Measurements from ENCODE around the gene NPHS1.

NPHS1 gene

GRCh38 chr19:35888398-35888797, 36.1 kb upstream of the NPHS1 start:
- no peak for DNase-seq
- Histone ChIP-seq H3K9me3 (ENCODE audit: severe bottlenecking) (no peaks in the 10 kb centered on the region), H3K27me3 (ENCODE audit: insufficient read depth, low read depth, severe bottlenecking) (no peaks in the 10 kb centered on the region), H3K4me3 (ENCODE audit: low read depth, low read length) (no peak overlapping the region), H3K27ac (no peak overlapping the region), H3K36me3 (peaks cover 52% of the 10 kb centered on the region)
- TF ChIP-seq CTCF (IDR thresholded peaks at IDR 0.05; ENCODE audit: low read depth, low read length), result no peak

GRCh38 chr19:35887197-35887596, 34.9 kb upstream of the NPHS1 start:
- no peak for DNase-seq
- Histone ChIP-seq H3K4me3 (ENCODE audit: low read depth, low read length) (no peak overlapping the region), H3K9me3 (ENCODE audit: severe bottlenecking) (no peaks in the 10 kb centered on the region), H3K27me3 (ENCODE audit: insufficient read depth, low read depth, severe bottlenecking) (no peaks in the 10 kb centered on the region), H3K27ac (no peak overlapping the region), H3K36me3 (peaks cover 44% of the 10 kb centered on the region)
- TF ChIP-seq CTCF (IDR thresholded peaks at IDR 0.05; ENCODE audit: low read depth, low read length), result no peak

- no peak for DNase-seq
- H3K4me3 ChIP-seq (ENCODE audit: low read depth, low read length), result no peak overlapping the region
- TF ChIP-seq CTCF (IDR thresholded peaks at IDR 0.05; ENCODE audit: low read depth, low read length), result no peak
- no peaks in the 10 kb centered on the region for H3K27me3 ChIP-seq (ENCODE audit: insufficient read depth, low read depth, severe bottlenecking)
- peaks cover 37% of the 10 kb centered on the region for H3K36me3 ChIP-seq
- no peaks in the 10 kb centered on the region for H3K9me3 ChIP-seq (ENCODE audit: severe bottlenecking)
- H3K27ac ChIP-seq, result no peak overlapping the region
Observed at GRCh38 chr19:35885904-35886303, 33.6 kb upstream of the NPHS1 start.

- no peaks in the 10 kb centered on the region for H3K27me3 ChIP-seq (ENCODE audit: insufficient read depth, low read depth, severe bottlenecking)
- H3K36me3 ChIP-seq, result peaks cover 31% of the 10 kb centered on the region
- no peak overlapping the region for H3K4me3 ChIP-seq (ENCODE audit: low read depth, low read length)
- H3K9me3 ChIP-seq (ENCODE audit: severe bottlenecking), result no peaks in the 10 kb centered on the region
- TF ChIP-seq CTCF (IDR thresholded peaks at IDR 0.05; ENCODE audit: low read depth, low read length), result no peak
- DNase-seq, result no peak
- H3K27ac ChIP-seq, result no peak overlapping the region
Observed at GRCh38 chr19:35885225-35885738, 33.0 kb upstream of the NPHS1 start.

GRCh38 chr19:35883882-35884281, 31.6 kb upstream of the NPHS1 start:
- no peaks in the 10 kb centered on the region for H3K9me3 ChIP-seq (ENCODE audit: severe bottlenecking)
- no peak overlapping the region for H3K27ac ChIP-seq
- TF ChIP-seq CTCF (IDR thresholded peaks at IDR 0.05; ENCODE audit: low read depth, low read length), result no peak
- no peak for DNase-seq
- no peaks in the 10 kb centered on the region for H3K27me3 ChIP-seq (ENCODE audit: insufficient read depth, low read depth, severe bottlenecking)
- H3K36me3 ChIP-seq, result peaks cover 22% of the 10 kb centered on the region
- no peak overlapping the region for H3K4me3 ChIP-seq (ENCODE audit: low read depth, low read length)

All from WERI-Rb-1 (cell line).